Left ventricle myocardium inferior (tissue), 1 donor: Measurements from ENCODE around the gene SALL2. TPM values are rescaled to one million over a fixed set of nuclear protein-coding genes. Genes with fewer than 3 reads are reported as not detected.

Experiments
- DNase-seq: peaks from one replicate; pipeline ENCODE4 v3.0.0-alpha.2; 2020
- H3K27ac ChIP-seq: fragments of 200-600 bp; replicated peaks from 2 replicates; pipeline ENCODE4 v1.8.0; 2021
- H3K27me3 ChIP-seq: fragments of 200-600 bp; 2 replicates; pipeline ENCODE4 v1.8.0; 2021; ENCODE audit warnings: low read depth
- H3K36me3 ChIP-seq: fragments of 200-600 bp; 2 replicates; pipeline ENCODE4 v1.8.0; 2021
- H3K4me1 ChIP-seq: fragments of 200-600 bp; 2 replicates; pipeline ENCODE4 v1.8.0; 2021
- H3K4me3 ChIP-seq: fragments of 200-600 bp; 2 replicates; pipeline ENCODE4 v1.8.0; 2021; ENCODE audit warnings: mild to moderate bottlenecking, moderate library complexity
- H3K9me3 ChIP-seq: fragments of 200-600 bp; replicated peaks from 2 replicates; pipeline ENCODE4 v1.8.0; 2021
- CTCF ChIP-seq: fragments of 200-600 bp; IDR thresholded peaks from 2 replicates; pipeline ENCODE4 v1.8.0; 2021; ENCODE audit warnings: antibody characterized with exemption, mild to moderate bottlenecking, borderline replicate concordance
- intact Hi-C: fragments of 100-400 bp; cut with micrococcal nuclease; formaldehyde crosslinking; loops from one replicate; pipeline ENCODE4 v1.11.0; 2022
- long read RNA-seq: library from polyadenylated mRNA; unstranded; transcript quantifications from one replicate; pipeline ENCODE4 v2.0.0, GENCODE V29; 2021
- total RNA-seq: library from RNA; stranded (reverse); fragmentation: NEBNext Ultra II Directional; extraction: Animal tissue kit (Norgen Biotek cat#: 25700); gene quantifications from one replicate; pipeline ENCODE4 v1.2.1, GENCODE V29; 2021
- donor health status: DM: no; HTN: yes; CAD: no; lungs with severe emphysema.

The SALL2 gene
- 3.4 TPM for total RNA-seq
- long read RNA-seq, partial matches to known transcripts, result 0 of 5 reads
- long read RNA-seq, other reads (novel, unspliced or antisense), result 3 of 5 reads

GRCh38 chr14:21525962-21526671 is at the start of gene SALL2:
Gene SALL2, minus strand, starts transcription at chr14:21526346. Its CDS starts 219 bp downstream, at chr14:21526127.
- intact Hi-C loops, result no loop called here
- peak within 1 kb of the TSS; percentile 74 for H3K4me3 ChIP-seq
- H3K27me3 ChIP-seq, result no peaks in the 10 kb centered on the region
- TF ChIP-seq CTCF, result no peak
- peak; percentile 75 for DNase-seq
- peaks cover 13% of the 10 kb centered on the region for H3K4me1 ChIP-seq
- H3K9me3 ChIP-seq, result no peaks in the 10 kb centered on the region
- H3K36me3 ChIP-seq, result no peaks in the 10 kb centered on the region
- H3K27ac ChIP-seq, result peak within 1 kb of the TSS; percentile 36

- DNase-seq, result no peak
- Histone ChIP-seq H3K27ac (no peak overlapping the region), H3K4me1 (no peaks in the 10 kb centered on the region), H3K36me3 (no peaks in the 10 kb centered on the region), H3K9me3 (peaks cover 10% of the 10 kb centered on the region), H3K27me3 (peaks cover 23% of the 10 kb centered on the region), H3K4me3 (no peak overlapping the region)
- no peak for TF ChIP-seq CTCF
- intact Hi-C loops, result no loop called here
These were observed 49.5 kb upstream of the SALL2 start for GRCh38 chr14:21575661-21576060.

- intact Hi-C loops, result no loop called here
- H3K27ac ChIP-seq, result no peak overlapping the region
- peaks cover 10% of the 10 kb centered on the region for H3K9me3 ChIP-seq
- TF ChIP-seq CTCF, result no peak
- no peak for DNase-seq
- no peak overlapping the region for H3K4me3 ChIP-seq
- H3K27me3 ChIP-seq, result peaks cover 44% of the 10 kb centered on the region
- no peaks in the 10 kb centered on the region for H3K4me1 ChIP-seq
- no peaks in the 10 kb centered on the region for H3K36me3 ChIP-seq
These were observed 46.5 kb upstream of the SALL2 start for GRCh38 chr14:21572604-21573003.

- intact Hi-C loops, result no loop called here
- DNase-seq, result no peak
- TF ChIP-seq CTCF, result no peak
These were observed 32.6 kb upstream of the SALL2 start for GRCh38 chr14:21558703-21559170.

GRCh38 chr14:21557084-21557901 is 31.1 kb upstream of the SALL2 start:
- peak; percentile 27 for DNase-seq
- H3K36me3 ChIP-seq, result no peaks in the 10 kb centered on the region
- TF ChIP-seq CTCF, result peak; percentile 78
- peak overlapping the region; percentile 57 for H3K4me3 ChIP-seq
- intact Hi-C loops, result no loop called here
- H3K4me1 ChIP-seq, result peaks cover 8% of the 10 kb centered on the region
- no peaks in the 10 kb centered on the region for H3K27me3 ChIP-seq
- peak overlapping the region; percentile 62 for H3K27ac ChIP-seq
- no peaks in the 10 kb centered on the region for H3K9me3 ChIP-seq

More at GRCh38 chr14:21558703-21559170, 32.6 kb upstream of the SALL2 start:
- Histone ChIP-seq H3K4me3 (no peak overlapping the region), H3K36me3 (no peaks in the 10 kb centered on the region), H3K27me3 (no peaks in the 10 kb centered on the region), H3K9me3 (no peaks in the 10 kb centered on the region), H3K4me1 (peaks cover 8% of the 10 kb centered on the region), H3K27ac (no peak overlapping the region)
